Omental fat pad (tissue), 4 donors: Measurements from ENCODE around the gene BET1. TPM values are rescaled to one million over a fixed set of nuclear protein-coding genes. Genes with fewer than 3 reads are reported as not detected.

Experiments used
- ATAC-seq: fragments of 150-250 bp; one replicate; pipeline ENCODE4 v1.9.1; 2016; ENCODE audit warnings: mild to moderate bottlenecking, moderate library complexity; ENCODE audit not compliant: low FRiP score
- DNase-seq: peaks from one replicate; pipeline ENCODE4 v3.0.0-alpha.2; 2019; ENCODE audit warnings: low spot score
- CTCF ChIP-seq, 3 donors: fragments of 450-650 bp; IDR thresholded peaks; one replicate each; pipeline ENCODE4 v1.5.1; 2016 to 2017; ENCODE audit warnings: antibody characterized with exemption in 3 of 3, mild to moderate bottlenecking in 3 of 3, moderate library complexity in 2 of 3
- total RNA-seq, 4 donors: library from RNA; depleted of rRNA; stranded (reverse); fragments of >200 nt; gene quantifications; one replicate each; pipeline ENCODE4 v1.1.0, GENCODE V29; 2016

BET1 gene
- total RNA-seq, 4 donors from 2014 or later, result 7.6 to 26.0 (median 22.4) TPM

DNA sequence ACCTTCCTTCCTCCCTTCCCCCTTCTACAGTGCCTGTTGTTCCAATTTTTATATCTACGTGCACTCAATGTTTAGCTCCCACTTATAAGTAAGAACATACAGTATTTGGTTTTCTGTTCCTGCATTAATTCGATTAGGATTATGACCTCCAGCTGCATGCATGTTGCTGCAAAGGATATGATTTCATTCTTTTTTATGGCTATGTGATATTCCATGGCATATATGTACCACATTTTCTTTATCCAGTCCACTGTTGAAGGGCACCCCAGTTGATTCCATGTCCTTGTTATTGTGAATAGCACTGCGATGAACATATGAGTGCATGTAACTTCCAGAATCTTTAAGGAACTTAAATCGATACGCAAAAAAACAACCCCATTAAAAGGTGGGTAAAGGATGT lies 39.9 kb downstream of the BET1 start:
- no peak for TF ChIP-seq CTCF (IDR thresholded peaks at IDR 0.05)
- no peak for DNase-seq
- ATAC-seq, result no peak

GRCh38 chr7:93960986-93961385 lies 43.2 kb downstream of the BET1 start:
- no peak for ATAC-seq
- no peak for DNase-seq
- no peak for TF ChIP-seq CTCF (IDR thresholded peaks at IDR 0.05)

DNA sequence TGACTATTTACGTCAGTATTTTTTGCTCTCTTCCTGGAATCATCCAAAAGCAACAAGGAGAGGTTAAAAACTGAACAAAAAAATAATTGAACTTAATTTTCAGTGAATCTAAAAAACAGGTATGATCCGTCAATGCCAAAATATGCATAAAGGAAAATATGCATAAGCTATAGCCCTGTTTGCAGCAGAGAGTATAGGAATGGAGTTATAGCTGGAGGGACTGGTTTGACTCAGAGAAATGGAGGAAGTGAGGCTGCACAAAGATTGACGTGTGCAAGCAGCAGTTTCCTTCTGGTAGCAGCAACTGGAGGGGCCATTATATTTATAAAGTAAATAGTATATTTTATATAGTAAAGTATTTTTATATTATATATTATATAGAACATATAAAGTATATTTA lies 45.5 kb downstream of the BET1 start:
- no peak for DNase-seq
- no peak for ATAC-seq
- TF ChIP-seq CTCF (IDR thresholded peaks at IDR 0.05), result no peak

DNA sequence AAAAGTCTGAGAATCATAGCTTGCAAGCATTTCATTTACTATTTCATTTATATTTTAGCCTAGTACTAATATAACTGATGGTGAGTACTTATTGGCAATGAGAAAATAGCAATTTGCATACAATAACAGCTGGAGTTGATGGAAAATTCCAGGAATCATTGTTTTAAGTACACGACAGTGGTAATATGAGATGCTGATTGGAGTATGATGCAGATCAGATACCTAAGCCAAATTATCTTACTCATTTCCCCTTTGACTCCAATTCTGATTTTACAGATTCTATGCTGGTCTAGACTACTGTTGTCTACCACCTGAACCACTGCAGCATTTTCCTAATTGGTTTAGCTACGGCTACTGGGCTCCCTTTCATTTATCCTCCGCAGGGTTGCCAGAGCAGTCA lies 45.9 kb downstream of the BET1 start:
- no peak for TF ChIP-seq CTCF (IDR thresholded peaks at IDR 0.05)
- no peak for DNase-seq
- ATAC-seq, result no peak

- ATAC-seq (no peak), DNase-seq (no peak)
- TF ChIP-seq CTCF (IDR thresholded peaks at IDR 0.05), result no peak
Measured at GRCh38 chr7:93957767-93958166, 46.4 kb downstream of the BET1 start.

GRCh38 chr7:93955304-93955703 lies 48.9 kb downstream of the BET1 start:
- ATAC-seq (no peak), DNase-seq (no peak)
- no peak for TF ChIP-seq CTCF (IDR thresholded peaks at IDR 0.05)

DNA sequence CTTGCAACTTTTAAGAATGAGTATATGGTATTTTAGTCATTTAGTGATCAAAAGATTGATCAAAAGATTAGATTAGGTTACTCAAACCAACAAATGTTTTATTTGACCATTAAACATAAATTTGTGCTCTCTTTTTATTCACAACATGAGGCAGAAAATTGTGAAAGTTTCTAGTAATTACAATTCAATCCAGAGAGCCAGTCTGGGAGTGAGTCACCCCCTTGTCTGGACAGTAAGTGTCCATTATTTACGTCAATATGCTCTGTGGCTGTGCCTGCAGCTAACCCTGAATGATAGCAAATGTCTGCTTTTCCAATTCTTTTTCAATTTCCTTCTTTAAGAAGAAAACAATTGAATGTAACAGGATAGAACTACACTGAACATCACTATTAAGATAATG lies 54.7 kb downstream of the BET1 start:
- no peak for DNase-seq
- no peak for TF ChIP-seq CTCF (IDR thresholded peaks at IDR 0.05)
- no peak for ATAC-seq
